ENCODE results near the gene HDAC1.

Gene HDAC1

GRCh38 chr1:32341971-32342370, 50.1 kb downstream of the HDAC1 start:
- peaks cover 4% of the 10 kb centered on the region for H3K27me3 ChIP-seq (ENCODE audit: insufficient read depth, insufficient read length)
- no peak for DNase-seq (ENCODE audit: low read depth, low spot score)
- no peak overlapping the region for H3K4me3 ChIP-seq (ENCODE audit: insufficient read length, low read depth)
- no peaks in the 10 kb centered on the region for H3K9me3 ChIP-seq (ENCODE audit: insufficient read depth, low read length)
- no peak overlapping the region for H3K9ac ChIP-seq (ENCODE audit: insufficient read length, low read depth)
- H3K36me3 ChIP-seq (ENCODE audit: insufficient read depth, insufficient read length, low read length): no peaks in the 10 kb centered on the region
- H3K4me1 ChIP-seq (ENCODE audit: insufficient read depth, insufficient read length): peaks cover 31% of the 10 kb centered on the region
- TF ChIP-seq ZNF274 (IDR thresholded peaks at IDR 0.05; ENCODE audit: low read depth, low read length) (no peak), YY1 (IDR thresholded peaks at IDR 0.05; ENCODE audit: insufficient read depth, insufficient read length) (no peak), SUZ12 (IDR thresholded peaks at IDR 0.05; ENCODE audit: extremely low read depth, insufficient read depth, insufficient read length) (no peak)

GRCh38 chr1:32342704-32343103, 50.8 kb downstream of the HDAC1 start:
- Histone ChIP-seq H3K4me3 (ENCODE audit: insufficient read length, low read depth) (no peak overlapping the region), H3K27me3 (ENCODE audit: insufficient read depth, insufficient read length) (peaks cover 2% of the 10 kb centered on the region), H3K9ac (ENCODE audit: insufficient read length, low read depth) (no peak overlapping the region), H3K36me3 (ENCODE audit: insufficient read depth, insufficient read length, low read length) (no peaks in the 10 kb centered on the region), H3K4me1 (ENCODE audit: insufficient read depth, insufficient read length) (peaks cover 30% of the 10 kb centered on the region), H3K9me3 (ENCODE audit: insufficient read depth, low read length) (no peaks in the 10 kb centered on the region)
- no peak for TF ChIP-seq YY1 (IDR thresholded peaks at IDR 0.05; ENCODE audit: insufficient read depth, insufficient read length)
- TF ChIP-seq SUZ12 (IDR thresholded peaks at IDR 0.05; ENCODE audit: extremely low read depth, insufficient read depth, insufficient read length): no peak
- no peak for TF ChIP-seq ZNF274 (IDR thresholded peaks at IDR 0.05; ENCODE audit: low read depth, low read length)
- no peak for DNase-seq (ENCODE audit: low read depth, low spot score)

- no peak for DNase-seq (ENCODE audit: low read depth, low spot score)
- peaks cover under 1% of the 10 kb centered on the region for H3K27me3 ChIP-seq (ENCODE audit: insufficient read depth, insufficient read length)
- no peak overlapping the region for H3K9ac ChIP-seq (ENCODE audit: insufficient read length, low read depth)
- peaks cover 21% of the 10 kb centered on the region for H3K4me1 ChIP-seq (ENCODE audit: insufficient read depth, insufficient read length)
- no peak for TF ChIP-seq ZNF274 (IDR thresholded peaks at IDR 0.05; ENCODE audit: low read depth, low read length)
- TF ChIP-seq YY1 (IDR thresholded peaks at IDR 0.05; ENCODE audit: insufficient read depth, insufficient read length): no peak
- TF ChIP-seq SUZ12 (IDR thresholded peaks at IDR 0.05; ENCODE audit: extremely low read depth, insufficient read depth, insufficient read length): no peak
- H3K36me3 ChIP-seq (ENCODE audit: insufficient read depth, insufficient read length, low read length): no peaks in the 10 kb centered on the region
- H3K9me3 ChIP-seq (ENCODE audit: insufficient read depth, low read length): peaks cover 6% of the 10 kb centered on the region; the same call in 1 of the 2 replicates
- H3K4me3 ChIP-seq (ENCODE audit: insufficient read length, low read depth): no peak overlapping the region
Measured at GRCh38 chr1:32345289-32345827, 53.5 kb downstream of the HDAC1 start.

GRCh38 chr1:32346532-32347157, 54.8 kb downstream of the HDAC1 start:
- H3K27me3 ChIP-seq (ENCODE audit: insufficient read depth, insufficient read length): peaks cover 4% of the 10 kb centered on the region
- peaks cover 12% of the 10 kb centered on the region; the same call in 1 of the 2 replicates for H3K9me3 ChIP-seq (ENCODE audit: insufficient read depth, low read length)
- TF ChIP-seq YY1 (IDR thresholded peaks at IDR 0.05; ENCODE audit: insufficient read depth, insufficient read length): no peak
- TF ChIP-seq ZNF274 (IDR thresholded peaks at IDR 0.05; ENCODE audit: low read depth, low read length): no peak
- TF ChIP-seq SUZ12 (IDR thresholded peaks at IDR 0.05; ENCODE audit: extremely low read depth, insufficient read depth, insufficient read length): no peak
- H3K36me3 ChIP-seq (ENCODE audit: insufficient read depth, insufficient read length, low read length): no peaks in the 10 kb centered on the region
- no peak overlapping the region for H3K9ac ChIP-seq (ENCODE audit: insufficient read length, low read depth)
- H3K4me3 ChIP-seq (ENCODE audit: insufficient read length, low read depth): no peak overlapping the region
- H3K4me1 ChIP-seq (ENCODE audit: insufficient read depth, insufficient read length): peaks cover 16% of the 10 kb centered on the region
- no peak for DNase-seq (ENCODE audit: low read depth, low spot score)

- H3K9ac ChIP-seq (ENCODE audit: insufficient read length, low read depth): no peak overlapping the region
- no peak overlapping the region for H3K4me3 ChIP-seq (ENCODE audit: insufficient read length, low read depth)
- H3K27me3 ChIP-seq (ENCODE audit: insufficient read depth, insufficient read length): peaks cover 4% of the 10 kb centered on the region
- peaks cover 4% of the 10 kb centered on the region for H3K36me3 ChIP-seq (ENCODE audit: insufficient read depth, insufficient read length, low read length)
- TF ChIP-seq SUZ12 (IDR thresholded peaks at IDR 0.05; ENCODE audit: extremely low read depth, insufficient read depth, insufficient read length) (no peak), ZNF274 (IDR thresholded peaks at IDR 0.05; ENCODE audit: low read depth, low read length) (no peak), YY1 (IDR thresholded peaks at IDR 0.05; ENCODE audit: insufficient read depth, insufficient read length) (no peak)
- peaks cover 12% of the 10 kb centered on the region; the same call in 1 of the 2 replicates for H3K9me3 ChIP-seq (ENCODE audit: insufficient read depth, low read length)
- H3K4me1 ChIP-seq (ENCODE audit: insufficient read depth, insufficient read length): peaks cover 29% of the 10 kb centered on the region
- no peak for DNase-seq (ENCODE audit: low read depth, low spot score)
Measured at GRCh38 chr1:32349211-32349708, 57.4 kb downstream of the HDAC1 start.

- H3K9ac ChIP-seq (ENCODE audit: insufficient read length, low read depth): peak overlapping the region; percentile 71
- DNase-seq (ENCODE audit: low read depth, low spot score): peak; percentile 77
- H3K9me3 ChIP-seq (ENCODE audit: insufficient read depth, low read length): peaks cover 12% of the 10 kb centered on the region; the same call in 1 of the 2 replicates
- H3K4me3 ChIP-seq (ENCODE audit: insufficient read length, low read depth): peak overlapping the region; percentile 53
- no peak for TF ChIP-seq YY1 (IDR thresholded peaks at IDR 0.05; ENCODE audit: insufficient read depth, insufficient read length)
- TF ChIP-seq ZNF274 (IDR thresholded peaks at IDR 0.05; ENCODE audit: low read depth, low read length): no peak
- peaks cover 4% of the 10 kb centered on the region for H3K27me3 ChIP-seq (ENCODE audit: insufficient read depth, insufficient read length)
- H3K4me1 ChIP-seq (ENCODE audit: insufficient read depth, insufficient read length): peaks cover 27% of the 10 kb centered on the region
- peaks cover 17% of the 10 kb centered on the region for H3K36me3 ChIP-seq (ENCODE audit: insufficient read depth, insufficient read length, low read length)
Measured at GRCh38 chr1:32350785-32351398, 59.0 kb downstream of the HDAC1 start.

Data from NT2/D1 (cell line).